ENCODE data around the gene ZNF337. TPM values are rescaled to one million over a fixed set of nuclear protein-coding genes. Genes with fewer than 3 reads are reported as not detected.

Gene ZNF337
- total and polyA plus RNA-seq, 7 donors = 1.8 to 18.6 (median 15.6) TPM

DNA sequence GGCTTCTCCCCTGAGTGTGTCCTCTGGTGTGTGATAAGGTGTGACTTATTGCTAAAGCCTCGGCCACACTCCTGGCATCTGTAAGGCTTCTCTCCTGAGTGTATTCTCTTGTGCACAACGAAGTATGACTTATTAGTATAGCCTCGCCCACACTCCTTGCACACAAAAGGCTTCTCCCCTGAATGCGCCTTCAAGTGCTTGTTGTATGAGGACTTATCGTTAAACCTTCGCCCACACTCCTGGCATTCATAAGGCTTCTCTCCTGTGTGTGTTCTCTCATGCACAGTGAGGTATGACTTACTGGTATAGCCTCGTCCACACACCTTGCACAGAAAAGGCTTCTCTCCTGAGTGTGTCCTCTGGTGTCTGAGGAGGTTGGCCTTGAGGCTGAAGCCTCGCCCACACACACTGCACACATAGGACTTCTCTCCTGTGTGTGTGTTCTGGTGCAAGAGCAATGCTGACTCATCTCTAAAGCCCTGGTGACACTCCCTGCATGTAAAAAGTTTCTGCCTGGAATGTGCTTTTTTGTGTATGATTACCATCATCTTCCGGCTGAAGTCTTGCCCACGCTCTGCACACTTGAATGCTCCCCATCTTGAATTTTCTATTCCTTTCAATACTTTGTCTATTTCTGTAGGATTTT, 20.4 kb downstream of the ZNF337 start:
- H3K27ac ChIP-seq = no peak overlapping the region
- DNase-seq = no peak
- H3K27me3 ChIP-seq = no peaks in the 10 kb centered on the region
- H3K9me3 ChIP-seq = no peaks in the 10 kb centered on the region
- no peak for TF ChIP-seq EP300 (IDR thresholded peaks at IDR 0.05)
- no peak for TF ChIP-seq CTCF (IDR thresholded peaks at IDR 0.05)
- TF ChIP-seq POLR2AphosphoS5 (IDR thresholded peaks at IDR 0.05) = no peak
- no peak for TF ChIP-seq POLR2A (IDR thresholded peaks at IDR 0.05)
- peaks cover 20 to 78% (median 38%) of the 10 kb centered on the region in 4 donors for H3K36me3 ChIP-seq
- 91 to 95% methylated on average over 10 of the region's 10 CpGs for WGBS, 2 donors
- H3K4me3 ChIP-seq = no peak overlapping the region
- intact Hi-C loops (cut with DNase I) = no loop called here
- H3K4me1 ChIP-seq = no peaks in the 10 kb centered on the region

- intact Hi-C loops (cut with DNase I) = no loop called here
- DNase-seq = no peak
- Histone ChIP-seq H3K27me3 (no peaks in the 10 kb centered on the region), H3K9me3 (no peaks in the 10 kb centered on the region), H3K4me1 (peaks cover 0 to 2% (median under 1%) of the 10 kb centered on the region in 4 donors), H3K27ac (no peak overlapping the region), H3K4me3 (no peak overlapping the region), H3K36me3 (peaks cover 15 to 68% (median 33%) of the 10 kb centered on the region in 4 donors)
- 91 to 95% methylated on average over 6 of the region's 6 CpGs for WGBS, 2 donors
- TF ChIP-seq POLR2AphosphoS5 (IDR thresholded peaks at IDR 0.05) = no peak
- no peak for TF ChIP-seq POLR2A (IDR thresholded peaks at IDR 0.05)
These were observed 21.5 kb downstream of the ZNF337 start for GRCh38 chr20:25675161-25675560.

- Histone ChIP-seq H3K4me1 (peaks cover 0 to 21% (median 13%) of the 10 kb centered on the region in 4 donors), H3K9me3 (no peaks in the 10 kb centered on the region), H3K27me3 (no peaks in the 10 kb centered on the region), H3K27ac (no peak overlapping the region), H3K36me3 (peaks cover 15 to 50% (median 30%) of the 10 kb centered on the region in 4 donors), H3K4me3 (no peak overlapping the region)
- intact Hi-C loops (cut with DNase I) = no loop called here
- TF ChIP-seq CTCF (IDR thresholded peaks at IDR 0.05) = no peak
- DNase-seq = no peak
- 92 to 95% methylated on average over 4 of the region's 4 CpGs for WGBS, 2 donors
These were observed 23.9 kb downstream of the ZNF337 start for GRCh38 chr20:25672659-25673235.

DNA sequence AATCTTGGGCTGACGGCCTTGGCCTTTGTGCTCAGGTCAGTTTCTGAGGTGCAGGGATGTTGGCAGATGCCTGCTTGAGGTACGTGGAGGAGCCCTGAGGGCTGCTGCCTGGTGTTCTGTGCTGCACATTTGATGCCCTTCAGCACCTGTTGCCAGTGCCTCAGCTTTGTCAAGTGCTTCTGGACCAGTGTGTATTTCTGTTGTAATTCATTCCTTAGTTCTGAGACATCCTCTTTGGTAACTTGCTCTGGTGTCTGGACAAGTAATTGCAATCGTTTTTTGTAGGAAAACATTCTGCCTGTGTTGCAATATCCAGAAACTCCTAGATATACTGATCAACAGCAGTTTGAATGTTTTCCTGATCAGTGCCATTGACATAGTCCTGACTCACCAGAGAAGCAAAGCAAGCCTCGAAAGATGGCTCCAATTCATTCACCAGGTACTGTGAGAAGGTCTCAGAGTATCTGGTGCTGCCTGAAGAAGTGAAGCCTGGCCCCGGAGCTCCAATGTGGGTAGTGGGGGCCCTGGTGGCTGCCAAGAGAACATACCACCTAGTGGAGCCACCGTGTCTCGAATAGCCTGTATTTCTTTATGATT, 26.7 kb downstream of the ZNF337 start:
- Histone ChIP-seq H3K4me1 (peaks cover 0 to 21% (median 13%) of the 10 kb centered on the region in 4 donors), H3K9me3 (no peaks in the 10 kb centered on the region), H3K4me3 (no peak overlapping the region), H3K27ac (peak overlapping the region in 1 of 4 donors; percentile 39), H3K27me3 (no peaks in the 10 kb centered on the region), H3K36me3 (peaks cover 0 to 21% (median 11%) of the 10 kb centered on the region in 4 donors)
- WGBS, 2 donors = 83 to 84% methylated on average over 7 of the region's 7 CpGs
- TF ChIP-seq POLR2AphosphoS5 (IDR thresholded peaks at IDR 0.05) (no peak), EP300 (IDR thresholded peaks at IDR 0.05) (no peak), CTCF (IDR thresholded peaks at IDR 0.05) (no peak), POLR2A (IDR thresholded peaks at IDR 0.05) (no peak)
- DNase-seq = no peak
- intact Hi-C loops (cut with DNase I) = loop anchor here (5.0 kb wide), 1 partner anchor 48 kb away; the partner anchor contains the start of gene NANP

GRCh38 chr20:25668446-25668845, 28.2 kb downstream of the ZNF337 start:
- Histone ChIP-seq H3K36me3 (peaks cover 0 to 7% (median 2%) of the 10 kb centered on the region in 4 donors), H3K4me1 (peaks cover 0 to 21% (median 13%) of the 10 kb centered on the region in 4 donors), H3K27me3 (no peaks in the 10 kb centered on the region), H3K9me3 (no peaks in the 10 kb centered on the region), H3K4me3 (no peak overlapping the region), H3K27ac (peak overlapping the region in 2 of 4 donors; percentile 21 to 39)
- no peak for TF ChIP-seq POLR2AphosphoS5 (IDR thresholded peaks at IDR 0.05)
- 88 to 93% methylated on average over 4 of the region's 4 CpGs for WGBS, 2 donors
- DNase-seq = no peak
- intact Hi-C loops (cut with DNase I) = loop anchor here (5.0 kb wide), 1 partner anchor 46 kb away; the partner anchor contains the start of gene NANP
